Activated naive CD4-positive, alpha-beta T cell treated with anti-CD3 and anti-CD28 coated beads, Interleukin-2, amount 50 U/mL, for 72 hours (primary cell): ENCODE data around the gene KDM3A. TPM values are rescaled to one million over a fixed set of nuclear protein-coding genes. Genes with fewer than 3 reads are reported as not detected.
A peak's percentile ranks its signal among the peaks of the same experiment; 100 is the strongest.

Experiments
- ATAC-seq, 2 donors: fragments of 150-1000 bp; cut with Tn5 transposase; 2 replicates each; pipeline ENCODE4 v1.10.0; 2021; ENCODE audit warnings: mild to moderate bottlenecking in 2 of 2, moderate library complexity in 2 of 2
- DNase-seq, 2 donors: peaks; one replicate each; pipeline ENCODE4 v3.0.0; 2021 to 2022; ENCODE audit warnings: low spot score in 2 of 2
- H3K27ac Mint-ChIP-seq, 2 donors: one replicate each; pipeline ENCODE4 v1.8.0; 2022; ENCODE audit warnings: mild to moderate bottlenecking in 2 of 2, mixed read lengths in 2 of 2
- H3K36me3 Mint-ChIP-seq, 2 donors: one replicate each; pipeline ENCODE4 v1.8.0; 2022; ENCODE audit warnings: mixed read lengths in 2 of 2
- H3K9me3 Mint-ChIP-seq, 2 donors: one replicate each; pipeline ENCODE4 v1.8.0; 2022; ENCODE audit warnings: mixed read lengths in 2 of 2
- total RNA-seq, 2 donors: library from RNA; stranded (reverse); gene quantifications; one replicate each; pipeline ENCODE4 v1.2.3, GENCODE V29; 2022

KDM3A gene
- total RNA-seq, 2 donors from 2014 or later = 67.1 to 108 TPM

DNA sequence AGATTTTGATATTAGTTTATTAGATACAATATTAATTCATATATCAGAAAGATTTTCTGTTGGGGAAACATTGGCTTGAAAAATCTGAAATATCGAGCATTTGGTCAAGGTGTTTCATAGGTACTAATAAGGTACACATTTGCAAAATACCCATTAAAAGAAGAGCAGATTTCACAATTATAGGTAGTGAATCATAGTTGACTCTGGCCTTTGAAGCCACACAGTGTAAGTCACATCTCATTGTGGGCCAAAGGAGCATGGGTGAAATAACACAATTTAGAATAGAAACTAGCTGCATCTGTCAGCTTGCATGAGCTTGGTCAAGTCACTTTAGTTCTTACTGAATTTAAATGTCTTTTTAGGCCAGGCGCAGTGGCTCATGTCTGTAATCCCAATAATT lies 4.9 kb downstream of the KDM3A start:
- ATAC-seq (no peak), DNase-seq (no peak)
- Mint-ChIP-seq H3K9me3 (no peaks in the 10 kb centered on the region), H3K36me3 (peaks cover 31 to 77% of the 10 kb centered on the region in 2 donors), H3K27ac (no peak overlapping the region)

DNA sequence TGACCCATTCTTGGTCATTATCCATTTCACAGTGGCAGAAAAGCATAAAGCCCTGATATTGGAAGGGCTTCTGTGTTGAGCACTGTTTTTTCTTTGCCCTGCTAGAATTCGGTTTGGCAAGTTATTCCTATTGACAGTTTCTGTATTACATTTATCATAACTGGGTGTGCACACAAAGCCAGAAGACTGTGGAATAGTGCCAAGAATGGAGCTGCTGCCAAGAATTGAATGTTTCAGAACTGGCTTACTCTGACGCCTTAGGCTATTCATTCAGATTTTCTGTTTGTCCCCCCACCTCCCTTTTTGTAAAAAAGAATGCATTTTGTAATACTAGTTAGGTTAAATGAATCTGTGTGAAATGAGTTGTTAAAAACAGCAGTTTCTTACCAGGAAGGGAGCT lies 12.7 kb downstream of the KDM3A start:
- Mint-ChIP-seq H3K36me3 (peaks cover 22 to 79% of the 10 kb centered on the region in 2 donors), H3K9me3 (no peaks in the 10 kb centered on the region), H3K27ac (no peak overlapping the region)
- no peak for DNase-seq
- ATAC-seq = no peak

DNA sequence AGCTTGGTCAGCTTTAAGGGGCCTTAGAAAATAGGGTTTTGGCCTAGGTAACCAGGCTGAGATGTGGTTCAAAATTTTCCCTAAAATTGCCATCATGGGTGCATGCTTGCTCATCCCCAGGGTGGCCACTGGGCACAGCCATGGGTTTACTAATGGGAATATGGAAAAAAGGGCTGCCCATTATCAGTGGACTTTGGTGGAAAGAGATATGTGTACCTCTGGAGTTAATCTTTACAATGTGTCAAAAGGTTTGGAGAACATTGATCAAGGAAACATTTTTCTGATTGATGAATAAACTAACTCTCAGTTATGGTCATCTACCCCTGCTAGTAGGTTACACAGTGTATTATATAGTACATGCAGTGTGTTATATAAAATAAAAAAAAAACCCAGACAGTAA lies 13.1 kb downstream of the KDM3A start:
- H3K9me3 Mint-ChIP-seq = no peaks in the 10 kb centered on the region
- DNase-seq (no peak), ATAC-seq (no peak)
- no peak overlapping the region for H3K27ac Mint-ChIP-seq
- H3K36me3 Mint-ChIP-seq = peaks cover 22 to 79% of the 10 kb centered on the region in 2 donors

DNA sequence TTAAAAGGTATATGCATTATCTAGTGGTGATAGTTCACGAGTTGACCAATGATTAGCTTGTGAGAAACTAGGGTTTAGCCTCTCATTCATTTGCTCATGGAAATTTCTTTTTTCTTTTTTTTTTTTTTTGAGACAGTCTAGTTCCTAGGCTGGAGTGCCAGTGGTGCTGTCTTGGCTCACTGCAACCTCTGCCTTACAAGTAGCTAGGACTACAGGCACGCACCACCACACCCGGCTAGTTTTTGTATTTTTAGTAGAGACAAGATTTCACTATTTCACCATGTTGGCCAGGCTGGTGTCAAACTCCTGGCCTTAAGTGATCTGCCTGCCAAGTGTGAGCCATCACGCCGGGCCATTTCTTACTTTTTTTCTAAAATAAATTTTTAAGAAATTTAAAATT lies 14.0 kb downstream of the KDM3A start:
- H3K36me3 Mint-ChIP-seq = peaks cover 15 to 79% of the 10 kb centered on the region in 2 donors

DNA sequence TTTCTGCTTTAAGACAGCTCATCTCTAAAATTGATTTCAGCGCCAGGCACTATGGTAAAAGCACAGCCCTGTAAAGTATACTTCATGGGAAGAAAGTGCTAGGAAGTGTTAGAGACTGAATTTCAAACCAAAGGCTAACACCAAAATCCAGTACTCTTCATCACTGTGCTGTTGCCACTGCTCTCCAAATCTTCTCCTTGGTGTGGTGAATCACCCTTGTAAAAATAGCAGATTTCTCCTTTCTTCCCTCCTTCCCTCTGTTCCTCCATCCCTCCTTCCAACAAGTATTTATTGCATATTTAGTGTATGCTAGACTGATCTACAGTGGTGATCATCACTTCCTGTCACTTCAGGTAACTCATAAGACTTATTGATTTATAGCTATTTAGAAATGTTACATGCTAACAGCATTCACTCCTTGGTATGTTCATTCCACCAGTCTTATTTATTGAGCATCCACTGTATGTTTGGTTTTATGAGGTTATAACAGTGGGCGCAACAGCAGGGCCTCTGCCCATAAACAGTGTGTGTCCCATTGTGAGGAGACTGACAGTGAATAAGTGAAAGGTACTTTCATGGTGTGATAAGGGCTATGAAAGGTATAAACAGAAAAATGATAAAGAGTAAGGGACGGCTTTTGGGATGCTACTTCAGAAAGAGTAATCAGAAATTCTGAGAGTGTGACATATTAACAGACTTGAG lies 20.0 kb downstream of the KDM3A start:
- Mint-ChIP-seq H3K9me3 (peaks cover 6 to 11% of the 10 kb centered on the region in 2 donors), H3K27ac (peak overlapping the region in 1 of 2 donors; percentile 76), H3K36me3 (peaks cover 34 to 75% of the 10 kb centered on the region in 2 donors)
- ATAC-seq (no peak), DNase-seq (no peak)

More for the DNA sequence above, 14.0 kb downstream of the KDM3A start:
- no peak overlapping the region for H3K27ac Mint-ChIP-seq
- ATAC-seq = no peak
- DNase-seq = no peak
- no peaks in the 10 kb centered on the region for H3K9me3 Mint-ChIP-seq

DNA sequence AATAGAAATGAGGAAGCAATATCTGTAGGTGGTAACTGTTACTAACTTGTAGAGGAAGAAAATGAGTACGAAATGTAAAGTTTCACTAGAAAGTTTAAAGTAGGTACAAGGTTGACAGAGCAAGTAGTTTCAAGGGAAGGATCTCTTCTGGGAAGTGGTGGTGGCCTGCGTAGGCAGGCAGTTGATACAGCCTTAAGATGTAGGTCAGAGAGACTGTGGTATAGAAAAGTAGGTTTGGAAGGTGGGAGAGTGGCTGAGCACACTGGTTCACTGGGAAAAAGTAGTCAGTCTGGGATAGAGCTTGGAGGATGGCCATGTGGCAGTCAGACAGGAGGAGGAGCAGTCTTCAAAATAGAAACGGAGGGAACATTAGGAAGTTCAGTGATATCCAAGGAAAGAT lies 23.5 kb downstream of the KDM3A start:
- DNase-seq (no peak), ATAC-seq (peak; percentile 47 to 73)
- Mint-ChIP-seq H3K27ac (peak overlapping the region; percentile 60 to 90), H3K9me3 (peaks cover 6 to 11% of the 10 kb centered on the region in 2 donors), H3K36me3 (peaks cover 33 to 65% of the 10 kb centered on the region in 2 donors)

DNA sequence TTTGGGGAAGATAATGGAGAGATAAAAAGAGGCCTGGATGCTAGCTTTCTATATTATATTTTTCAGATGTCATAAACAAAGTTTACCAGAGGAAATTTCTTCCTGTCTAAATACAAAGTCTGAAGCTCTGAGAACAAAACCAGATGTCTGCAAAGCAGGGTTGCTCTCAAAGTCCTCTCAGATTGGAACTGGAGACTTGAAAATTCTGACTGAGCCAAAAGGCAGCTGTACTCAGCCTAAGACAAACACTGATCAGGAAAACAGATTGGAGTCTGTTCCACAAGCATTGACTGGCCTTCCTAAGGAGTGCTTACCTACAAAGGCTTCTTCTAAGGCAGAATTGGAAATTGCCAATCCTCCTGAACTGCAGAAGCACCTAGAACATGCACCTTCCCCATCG lies 25.1 kb downstream of the KDM3A start:
- peaks cover 23 to 55% of the 10 kb centered on the region in 2 donors for H3K36me3 Mint-ChIP-seq
- H3K27ac Mint-ChIP-seq = no peak overlapping the region
- DNase-seq (no peak), ATAC-seq (no peak)
- peaks cover 6 to 8% of the 10 kb centered on the region in 2 donors for H3K9me3 Mint-ChIP-seq

DNA sequence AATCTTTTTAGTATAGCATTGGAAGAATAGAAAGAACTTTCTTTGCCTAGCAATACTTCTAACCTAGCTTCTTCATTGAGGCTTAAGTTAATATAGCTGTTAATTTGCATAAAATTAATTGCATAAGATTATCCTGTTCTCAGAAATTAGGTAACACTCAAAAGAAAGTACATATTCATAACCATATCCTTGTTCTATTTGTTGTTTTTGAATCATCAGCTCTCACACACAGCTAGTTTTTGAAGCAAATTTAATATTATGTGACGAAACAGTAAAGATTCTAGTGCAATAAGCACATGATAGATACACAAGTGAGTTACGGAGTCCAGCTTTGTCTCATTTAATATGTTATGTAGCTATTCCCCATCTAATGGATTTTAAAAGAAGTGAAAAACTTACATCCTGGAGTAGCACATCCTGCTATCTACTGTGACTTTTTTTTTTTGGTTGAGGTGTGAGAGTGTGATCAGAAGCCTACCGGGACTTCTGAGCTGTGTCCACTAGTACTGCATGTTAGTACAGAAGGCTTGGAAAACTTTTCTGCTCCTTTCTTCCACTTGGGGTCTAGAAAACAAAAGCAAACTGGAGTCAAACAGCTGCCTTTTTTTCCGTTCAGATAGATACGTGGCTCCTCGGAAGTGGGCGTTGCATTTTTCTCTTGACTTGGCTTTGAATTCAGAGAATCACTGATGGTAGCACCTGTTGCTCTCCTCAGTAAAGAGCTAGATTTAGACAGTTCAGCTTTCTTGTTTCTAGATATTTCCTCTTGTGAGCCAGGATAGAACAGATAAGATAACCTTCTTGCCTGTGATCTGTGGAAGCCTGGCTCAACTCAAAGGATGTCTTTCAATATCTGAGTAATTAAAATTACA lies 27.2 kb downstream of the KDM3A start:
- Mint-ChIP-seq H3K27ac (peak overlapping the region; percentile 82 to 91), H3K36me3 (peaks cover 15 to 56% of the 10 kb centered on the region in 2 donors), H3K9me3 (no peaks in the 10 kb centered on the region)
- DNase-seq (peak in 1 of 2 donors; percentile 16), ATAC-seq (peak; percentile 57 to 65)

DNA sequence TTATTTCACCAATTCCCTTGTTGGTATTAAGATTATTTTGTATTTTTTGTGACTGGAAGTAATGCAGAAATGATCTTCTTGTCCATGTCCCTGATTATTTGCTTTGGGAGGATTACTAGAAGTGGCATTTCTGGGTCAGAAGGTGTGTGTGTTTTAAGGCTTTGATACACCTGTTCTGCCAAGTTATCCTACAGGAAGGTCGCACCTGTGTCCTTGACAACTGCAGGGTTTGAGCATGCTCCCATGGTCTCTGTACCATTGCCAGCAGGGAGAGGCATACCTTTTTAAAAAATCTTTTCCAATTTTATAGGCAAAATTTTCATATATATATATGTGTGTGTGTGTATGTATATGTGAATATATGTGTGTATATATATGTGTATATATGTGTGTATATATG lies 29.7 kb downstream of the KDM3A start:
- H3K36me3 Mint-ChIP-seq = peaks cover 11 to 54% of the 10 kb centered on the region in 2 donors

DNA sequence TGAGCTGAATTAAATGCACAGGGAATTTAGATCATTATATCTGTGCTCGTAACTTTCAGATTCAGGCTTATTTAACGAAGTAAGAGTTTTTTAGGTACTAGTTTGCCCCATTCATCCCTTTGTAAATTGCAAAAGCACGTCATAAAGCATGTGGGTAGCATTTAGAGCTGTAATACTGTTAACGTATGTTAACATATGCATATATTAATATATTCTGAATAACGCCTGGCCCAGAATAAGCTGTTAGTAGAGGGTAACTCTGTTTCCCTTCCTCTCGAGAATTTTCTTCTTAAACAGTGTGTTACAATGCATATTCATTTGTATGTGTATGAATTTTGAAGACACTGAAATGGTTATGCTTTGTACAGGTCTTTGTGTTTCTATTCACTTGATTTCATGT lies 30.5 kb downstream of the KDM3A start:
- Mint-ChIP-seq H3K27ac (peak overlapping the region in 1 of 2 donors; percentile 32), H3K36me3 (peaks cover 11 to 52% of the 10 kb centered on the region in 2 donors), H3K9me3 (no peaks in the 10 kb centered on the region)
- ATAC-seq = no peak
- DNase-seq = no peak

More for the DNA sequence above, 29.7 kb downstream of the KDM3A start:
- no peaks in the 10 kb centered on the region for H3K9me3 Mint-ChIP-seq
- no peak for ATAC-seq
- H3K27ac Mint-ChIP-seq = no peak overlapping the region
- DNase-seq = no peak

DNA sequence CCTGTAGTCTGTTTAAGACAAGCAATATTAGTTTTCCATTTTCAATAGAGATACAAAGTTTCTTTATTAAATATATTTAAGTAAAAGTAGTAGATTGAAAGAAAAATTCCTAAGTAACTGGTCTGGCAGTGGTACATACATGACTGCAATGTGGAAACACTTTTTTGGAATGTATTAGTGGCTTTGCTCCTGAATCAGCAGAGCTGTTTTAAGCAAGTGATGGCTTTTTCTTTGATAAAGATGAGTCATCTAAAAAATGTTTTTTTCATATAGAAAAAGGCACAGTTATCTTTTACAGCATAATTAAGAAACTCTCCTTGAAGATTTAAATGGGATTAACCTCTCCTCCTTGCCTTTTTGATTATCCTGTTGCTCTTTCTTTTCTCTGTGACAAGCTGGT lies 34.9 kb downstream of the KDM3A start:
- DNase-seq = no peak
- ATAC-seq = no peak
- H3K27ac Mint-ChIP-seq = no peak overlapping the region
- H3K9me3 Mint-ChIP-seq = no peaks in the 10 kb centered on the region
- peaks cover 9 to 61% of the 10 kb centered on the region in 2 donors for H3K36me3 Mint-ChIP-seq

DNA sequence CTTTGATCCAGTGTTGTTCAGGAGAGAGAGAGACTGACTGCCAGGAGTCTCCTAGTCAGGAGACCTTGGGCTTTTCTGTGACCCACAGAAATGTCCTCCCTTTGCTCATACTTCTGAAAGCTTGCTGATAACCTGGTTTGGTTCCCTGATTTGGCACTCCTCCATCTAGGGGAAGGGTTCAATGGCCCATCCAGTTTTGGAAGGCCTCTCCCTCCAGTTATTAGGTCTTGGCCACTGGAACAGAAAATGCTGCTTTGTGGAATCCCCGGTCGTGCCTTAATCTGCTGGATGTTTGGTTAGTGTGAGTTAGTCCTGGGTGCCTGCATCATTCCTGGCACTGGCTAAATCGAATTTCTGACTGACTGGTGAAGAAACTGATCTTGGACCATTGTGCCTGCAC lies 35.7 kb downstream of the KDM3A start:
- ATAC-seq (no peak), DNase-seq (no peak)
- H3K9me3 Mint-ChIP-seq = no peaks in the 10 kb centered on the region
- peak overlapping the region in 1 of 2 donors; percentile 16 for H3K27ac Mint-ChIP-seq
- H3K36me3 Mint-ChIP-seq = peaks cover 12 to 68% of the 10 kb centered on the region in 2 donors

DNA sequence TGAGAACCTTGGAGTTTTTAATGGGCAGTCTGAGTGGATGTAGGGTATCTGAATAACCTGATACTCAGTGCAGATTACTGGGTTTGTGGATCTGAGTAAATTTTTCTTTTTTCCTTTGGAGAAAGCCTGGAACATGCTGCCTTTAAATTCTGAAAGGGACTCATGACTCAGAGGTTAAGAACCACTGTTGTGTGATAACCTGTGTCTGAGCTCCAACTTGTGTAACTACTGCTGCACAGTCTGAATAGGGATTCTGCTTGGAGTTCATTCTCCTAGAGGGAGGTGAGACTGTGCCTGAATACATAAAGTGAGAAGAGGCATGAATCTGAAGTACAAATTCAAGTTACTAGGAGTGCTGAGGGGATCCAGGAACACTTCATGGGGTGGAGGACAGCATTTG lies 36.2 kb downstream of the KDM3A start:
- DNase-seq (no peak), ATAC-seq (no peak)
- Mint-ChIP-seq H3K9me3 (no peaks in the 10 kb centered on the region), H3K36me3 (peaks cover 14 to 73% of the 10 kb centered on the region in 2 donors), H3K27ac (peak overlapping the region in 1 of 2 donors; percentile 16)

DNA sequence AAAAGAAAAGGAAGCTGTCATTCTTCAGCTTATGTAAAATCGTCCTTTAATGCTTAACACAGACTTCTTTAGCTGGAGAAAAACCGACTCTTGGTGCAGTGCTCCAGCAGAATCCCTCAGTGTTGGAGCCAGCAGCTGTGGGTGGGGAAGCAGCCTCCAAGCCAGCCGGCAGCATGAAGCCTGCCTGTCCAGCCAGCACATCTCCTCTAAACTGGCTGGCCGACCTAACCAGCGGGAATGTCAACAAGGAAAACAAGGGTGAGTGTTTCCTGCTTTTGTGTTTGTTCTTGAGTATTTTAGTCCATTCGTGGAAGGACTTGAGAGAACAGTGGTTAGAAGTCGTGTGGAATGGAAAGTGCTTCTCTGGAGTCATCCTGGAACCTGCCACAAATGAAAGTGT lies 38.9 kb downstream of the KDM3A start:
- ATAC-seq = no peak
- H3K36me3 Mint-ChIP-seq = peaks cover 24 to 81% of the 10 kb centered on the region in 2 donors
- H3K9me3 Mint-ChIP-seq = no peaks in the 10 kb centered on the region
- DNase-seq = no peak
- peak overlapping the region in 1 of 2 donors; percentile 73 for H3K27ac Mint-ChIP-seq

DNA sequence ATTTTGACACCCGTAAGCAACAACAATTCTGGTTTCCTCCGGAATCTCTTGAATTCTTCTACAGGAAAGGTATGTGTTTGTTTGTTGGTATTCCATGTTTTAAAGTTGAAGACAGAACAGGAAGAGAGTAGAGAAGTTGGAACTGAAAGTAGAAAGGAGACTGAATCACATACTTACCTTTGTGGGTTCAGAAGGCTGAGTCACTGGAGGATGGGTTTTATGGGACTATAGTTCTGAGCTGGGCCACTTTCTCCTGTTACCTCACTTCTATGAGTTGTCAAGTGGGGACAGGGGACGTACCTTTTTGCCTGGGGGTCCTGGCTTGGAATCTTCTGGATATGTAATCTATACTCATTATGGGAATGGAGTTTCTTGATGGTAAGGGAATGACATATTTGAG lies 40.9 kb downstream of the KDM3A start:
- H3K36me3 Mint-ChIP-seq = peaks cover 35 to 88% of the 10 kb centered on the region in 2 donors
- no peaks in the 10 kb centered on the region for H3K9me3 Mint-ChIP-seq
- peak overlapping the region in 1 of 2 donors; percentile 85 for H3K27ac Mint-ChIP-seq
- peak in 1 of 2 donors; percentile 18 for DNase-seq
- peak; percentile 92 to 94 for ATAC-seq

DNA sequence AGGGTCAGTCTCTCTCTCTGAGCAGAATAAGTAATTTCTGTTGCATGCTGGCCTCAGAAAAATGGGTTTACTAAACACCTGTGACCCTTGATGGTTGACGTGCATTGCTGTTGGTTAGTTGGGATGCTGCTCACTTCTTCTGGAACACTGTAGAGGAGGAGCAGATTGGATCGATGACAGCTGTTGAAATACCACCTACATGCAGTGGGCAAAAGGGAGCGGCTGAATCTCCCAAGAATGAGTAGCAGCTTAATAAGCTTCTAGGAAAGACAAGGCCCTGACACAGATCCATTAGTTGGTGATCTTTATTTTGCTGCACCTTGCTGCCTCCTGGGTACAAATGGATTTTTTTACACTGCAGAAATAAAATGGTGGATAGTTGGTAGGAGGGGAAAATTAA lies 43.2 kb downstream of the KDM3A start:
- DNase-seq (no peak), ATAC-seq (no peak)
- H3K36me3 Mint-ChIP-seq = peaks cover 42 to 98% of the 10 kb centered on the region in 2 donors
- H3K27ac Mint-ChIP-seq = peak overlapping the region; percentile 48 to 71
- no peaks in the 10 kb centered on the region for H3K9me3 Mint-ChIP-seq

DNA sequence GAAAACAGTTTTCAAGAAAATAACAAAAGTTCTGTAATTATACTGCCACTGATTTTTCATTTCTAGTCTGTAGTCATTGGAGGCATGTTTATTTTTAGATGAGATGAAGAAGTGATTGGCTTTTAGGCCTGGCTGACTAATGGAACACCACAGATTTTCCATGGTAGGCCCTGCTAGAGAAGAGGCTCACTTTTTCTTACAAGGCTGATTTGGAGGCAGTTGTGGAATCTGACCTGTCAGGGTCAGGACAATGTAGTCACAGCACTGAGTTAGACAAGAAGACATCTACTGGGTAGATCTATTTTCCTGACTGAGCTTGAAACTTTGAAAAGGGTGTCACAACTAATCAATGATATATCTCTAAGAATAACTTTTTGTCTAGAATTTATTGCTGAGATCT lies 43.9 kb downstream of the KDM3A start:
- ATAC-seq (peak; percentile 62 to 71), DNase-seq (no peak)
- peak overlapping the region; percentile 48 to 71 for H3K27ac Mint-ChIP-seq
- no peaks in the 10 kb centered on the region for H3K9me3 Mint-ChIP-seq
- H3K36me3 Mint-ChIP-seq = peaks cover 43 to 98% of the 10 kb centered on the region in 2 donors
